ENCODE results near the gene KLF15. TPM values are rescaled to one million over a fixed set of nuclear protein-coding genes. Genes with fewer than 3 reads are reported as not detected.

KLF15 gene
- total and polyA plus RNA-seq, 2 of the 8 experiments (the other 6 are each of a cell fraction or from before 2014, with no cell fraction given) = 15.7 to 19.5 TPM

- no peak overlapping the region; the same call in 1 of the 2 replicates for H2AK5ac ChIP-seq (ENCODE audit: low read depth, low read length)
- H3K14ac ChIP-seq (ENCODE audit: insufficient read length) = no peak overlapping the region
- no peak overlapping the region for H2BK120ac ChIP-seq (replicated peaks; ENCODE audit: low read depth, low read length)
- no peaks in the 10 kb centered on the region for H3K36me3 ChIP-seq (ENCODE audit: control insufficient read depth in 2 of 4, insufficient read depth in 4 of 4, low read length in 3 of 4)
- peaks cover 5 to 12% of the 10 kb centered on the region in 2 experiments; a peak in 3 of 4 replicates for H3K9me3 ChIP-seq (ENCODE audit: insufficient read depth in 2 of 2, low read depth in 1 of 2, low read length in 1 of 2)
- no peaks in the 10 kb centered on the region for H4K20me1 ChIP-seq (replicated peaks in 1 of 2; ENCODE audit: control insufficient read depth in 1 of 2, insufficient read depth in 2 of 2, low read length in 2 of 2)
- H2AFZ ChIP-seq (ENCODE audit: low read length) = no peak overlapping the region
- no peak overlapping the region for H4K5ac ChIP-seq (ENCODE audit: insufficient read length, low read depth, low read length)
- H3K18ac ChIP-seq (ENCODE audit: extremely low read depth, low read length) = no peak overlapping the region
- H3K4me3 ChIP-seq (ENCODE audit: extremely low read depth in 1 of 4, insufficient read depth in 2 of 4, low read depth in 3 of 4, low read length in 4 of 4) = no peak overlapping the region
- POLR2A ChIA-PET (ENCODE audit: partially characterized antibody) = interaction anchor here (1.0 kb wide), 1 partner anchor 101 kb away, joined by 3 read pairs; no protein-coding TSS in a partner anchor
- no peak overlapping the region for H3K23ac ChIP-seq (ENCODE audit: insufficient read length)
- no peak overlapping the region for H4K91ac ChIP-seq (replicated peaks; ENCODE audit: insufficient read length, low read length)
- no peak overlapping the region for H2BK15ac ChIP-seq (ENCODE audit: low read length)
- no peaks in the 10 kb centered on the region for H3K79me1 ChIP-seq (ENCODE audit: low read depth, low read length)
- no peak overlapping the region for H3K4ac ChIP-seq (replicated peaks; ENCODE audit: insufficient read length, low read depth, low read length)
- no peaks in the 10 kb centered on the region for H3K79me2 ChIP-seq (ENCODE audit: control insufficient read depth in 1 of 2, insufficient read depth in 2 of 2, low read length in 2 of 2)
- no peak for DNase-seq (ENCODE audit: low read depth in 1 of 2, low spot score in 2 of 2)
- CTCF ChIA-PET (ENCODE audit: partially characterized antibody) = interaction anchor here (0.7 kb wide), 1 partner anchor 56 kb away, joined by 3 read pairs; no protein-coding TSS in a partner anchor
- H3K27ac ChIP-seq (ENCODE audit: low read depth, low read length) = no peak overlapping the region
- no peak overlapping the region; the same call in 1 of the 2 replicates for H4K8ac ChIP-seq (ENCODE audit: extremely low read depth, insufficient read depth, low read length)
- no peak overlapping the region; the same call in 1 of the 2 replicates for H2BK12ac ChIP-seq (ENCODE audit: low read depth, low read length)
- H3K27me3 ChIP-seq (replicated peaks in 1 of 4; ENCODE audit: control insufficient read depth in 3 of 4, extremely low read depth in 1 of 4, insufficient read depth in 3 of 4, low read length in 3 of 4) = no peaks in the 10 kb centered on the region
- H3K4me2 ChIP-seq (ENCODE audit: insufficient read depth in 1 of 2, low read depth in 2 of 2, low read length in 2 of 2) = no peak overlapping the region
- no peaks in the 10 kb centered on the region for H3K23me2 ChIP-seq (ENCODE audit: low read depth, low read length)
- H2BK5ac ChIP-seq (ENCODE audit: low read depth, low read length) = no peak overlapping the region
- peak overlapping the region; percentile 61; the same call in 1 of the 2 replicates for H2BK20ac ChIP-seq (ENCODE audit: low read length)
- 92% methylated on average over 21 of the region's 22 CpGs; no CpG with 5 or more reads in 1 of the 2 experiments for WGBS, 2 experiments (ENCODE audit: extremely low coverage in 1 of 2, insufficient coverage in 1 of 2, insufficient read length in 1 of 2, insufficient replicate concordance in 2 of 2, low coverage in 1 of 2, low lambda C conversion rate in 2 of 2, missing lambda C conversion rate in 1 of 2)
- no peak overlapping the region for H3K56ac ChIP-seq (replicated peaks; ENCODE audit: insufficient read length, low read depth, low read length)
- H3K9ac ChIP-seq (replicated peaks in 1 of 4; ENCODE audit: extremely low read depth in 1 of 4, low read depth in 3 of 4, low read length in 3 of 4) = no peak overlapping the region
- no peak for FAIRE-seq
- H3K4me1 ChIP-seq (replicated peaks in 1 of 4; ENCODE audit: control insufficient read depth in 3 of 4, insufficient read depth in 4 of 4, low read length in 3 of 4) = peaks cover 0 to 3% (median 0%) of the 10 kb centered on the region in 4 experiments; a peak in 1 of 7 replicates
- TF ChIP-seq FOSL1 (IDR thresholded peaks at IDR 0.05; ENCODE audit: insufficient read depth, low read depth, low read length) (no peak), RNF2 (IDR thresholded peaks at IDR 0.05; ENCODE audit: borderline replicate concordance, low read depth, low read length, missing control alignments, poor library complexity, severe bottlenecking) (no peak), POLR2AphosphoS5 (IDR thresholded peaks at IDR 0.05; ENCODE audit: low read depth, low read length) (no peak), POU5F1 (IDR thresholded peaks at IDR 0.05; ENCODE audit: low read depth, low read length) (no peak)
Observed at GRCh38 chr3:126300001-126300760, 57.0 kb downstream of the KLF15 start.

Measured in H1 (cell line).